ENCODE results near the gene RBM8A. TPM values are rescaled to one million over a fixed set of nuclear protein-coding genes. Genes with fewer than 3 reads are reported as not detected.

RBM8A gene
- total and polyA plus RNA-seq, 9 of the 15 experiments (the other 6 are each of a cell fraction or from before 2014, with no cell fraction given), result 215 to 1,035 (median 291) TPM

- TF ChIP-seq ZNF778 (CRISPR knock-in tag; IDR thresholded peaks at IDR 0.05) (no peak), FOXA3 (CRISPR knock-in tag; conservative IDR thresholded peaks at IDR 0.05 in 1 of 2, IDR thresholded peaks at IDR 0.05 in 1 of 2) (0 out of 4 replicates have a peak, but pooled peaks of 1 of the 2 experiments have one; percentile 47), PTBP1 (IDR thresholded peaks at IDR 0.05; ENCODE audit: low read depth, low read length) (no peak), KHSRP (IDR thresholded peaks at IDR 0.05) (0 out of 2 replicates have a peak, but pooled peaks have one; percentile 7), ARHGAP35 (IDR thresholded peaks at IDR 0.05; ENCODE audit: partially characterized antibody) (no peak), ZNF354B (CRISPR knock-in tag; IDR thresholded peaks at IDR 0.05) (no peak), OTX1 (CRISPR knock-in tag; IDR thresholded peaks at IDR 0.05) (no peak), ZBTB40 (IDR thresholded peaks at IDR 0.05) (no peak), ZBTB40 (CRISPR knock-in tag; IDR thresholded peaks at IDR 0.05) (no peak), BDP1 (IDR thresholded peaks at IDR 0.05; ENCODE audit: insufficient read depth, insufficient read length) (no peak), ZNF174 (CRISPR knock-in tag; IDR thresholded peaks at IDR 0.05) (no peak), ERF (CRISPR knock-in tag; IDR thresholded peaks at IDR 0.05) (no peak), ZNF224 (CRISPR knock-in tag; IDR thresholded peaks at IDR 0.05) (no peak), ZNF12 (CRISPR knock-in tag; IDR thresholded peaks at IDR 0.05) (peak; percentile 89; the same call in 1 of the 2 replicates), CCNT2 (IDR thresholded peaks at IDR 0.05; ENCODE audit: borderline replicate concordance, extremely low read depth, insufficient read length, low read depth, low read length) (peak; percentile 17), ZNF232 (CRISPR knock-in tag; IDR thresholded peaks at IDR 0.05) (no peak), TBP (optimal IDR thresholded peaks at IDR 0.05; ENCODE audit: low read depth, low read length) (peak; percentile 29), RCOR1 (IDR thresholded peaks at IDR 0.05; ENCODE audit: borderline replicate concordance in 1 of 2, low read depth in 2 of 2, low read length in 2 of 2) (0 out of 4 replicates have a peak, but pooled peaks of 1 of the 2 experiments have one; percentile 7)
- TF ChIP-seq, protein P1, sequence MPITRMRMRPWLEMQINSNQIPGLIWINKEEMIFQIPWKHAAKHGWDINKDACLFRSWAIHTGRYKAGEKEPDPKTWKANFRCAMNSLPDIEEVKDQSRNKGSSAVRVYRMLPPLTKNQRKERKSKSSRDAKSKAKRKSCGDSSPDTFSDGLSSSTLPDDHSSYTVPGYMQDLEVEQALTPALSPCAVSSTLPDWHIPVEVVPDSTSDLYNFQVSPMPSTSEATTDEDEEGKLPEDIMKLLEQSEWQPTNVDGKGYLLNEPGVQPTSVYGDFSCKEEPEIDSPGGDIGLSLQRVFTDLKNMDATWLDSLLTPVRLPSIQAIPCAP (CRISPR knock-in tag; IDR thresholded peaks at IDR 0.05; ENCODE audit: borderline replicate concordance), result no peak
Observed at GRCh38 chr1:145918992-145919939, 8.0 kb downstream of the RBM8A start (continued).

Data from K562 (cell line).